A673 (cell line): Measurements from ENCODE around the gene CXXC1.

Experiments used
- CTCF ChIP-seq: fragments of 300-800, 200-600 bp; sonication (generic); conservative IDR thresholded peaks from 2 replicates; pipeline ENCODE4 v1.5.1; 2017; ENCODE audit warnings: low read depth, mild to moderate bottlenecking, antibody characterized with exemption, low read length, moderate library complexity, mixed read lengths
- EZH2 ChIP-seq: fragments of 200-600 bp; sonication (generic); IDR thresholded peaks from 2 replicates; pipeline ENCODE4 v1.6.1; 2017; ENCODE audit warnings: borderline replicate concordance, low read depth, mild to moderate bottlenecking, mixed read lengths, antibody characterized with exemption, low read length; ENCODE audit not compliant: poor library complexity, severe bottlenecking

- TF ChIP-seq CTCF (no peak), EZH2 (no peak)
Measured at GRCh38 chr18:50284255-50284885, 3.1 kb downstream of the CXXC1 start.
